ENCODE results near the gene NAP1L4. TPM values are rescaled to one million over a fixed set of nuclear protein-coding genes. Genes with fewer than 3 reads are reported as not detected.

Gene NAP1L4
- total RNA-seq, 1 experiment from 2014 or later = 116 TPM

DNA sequence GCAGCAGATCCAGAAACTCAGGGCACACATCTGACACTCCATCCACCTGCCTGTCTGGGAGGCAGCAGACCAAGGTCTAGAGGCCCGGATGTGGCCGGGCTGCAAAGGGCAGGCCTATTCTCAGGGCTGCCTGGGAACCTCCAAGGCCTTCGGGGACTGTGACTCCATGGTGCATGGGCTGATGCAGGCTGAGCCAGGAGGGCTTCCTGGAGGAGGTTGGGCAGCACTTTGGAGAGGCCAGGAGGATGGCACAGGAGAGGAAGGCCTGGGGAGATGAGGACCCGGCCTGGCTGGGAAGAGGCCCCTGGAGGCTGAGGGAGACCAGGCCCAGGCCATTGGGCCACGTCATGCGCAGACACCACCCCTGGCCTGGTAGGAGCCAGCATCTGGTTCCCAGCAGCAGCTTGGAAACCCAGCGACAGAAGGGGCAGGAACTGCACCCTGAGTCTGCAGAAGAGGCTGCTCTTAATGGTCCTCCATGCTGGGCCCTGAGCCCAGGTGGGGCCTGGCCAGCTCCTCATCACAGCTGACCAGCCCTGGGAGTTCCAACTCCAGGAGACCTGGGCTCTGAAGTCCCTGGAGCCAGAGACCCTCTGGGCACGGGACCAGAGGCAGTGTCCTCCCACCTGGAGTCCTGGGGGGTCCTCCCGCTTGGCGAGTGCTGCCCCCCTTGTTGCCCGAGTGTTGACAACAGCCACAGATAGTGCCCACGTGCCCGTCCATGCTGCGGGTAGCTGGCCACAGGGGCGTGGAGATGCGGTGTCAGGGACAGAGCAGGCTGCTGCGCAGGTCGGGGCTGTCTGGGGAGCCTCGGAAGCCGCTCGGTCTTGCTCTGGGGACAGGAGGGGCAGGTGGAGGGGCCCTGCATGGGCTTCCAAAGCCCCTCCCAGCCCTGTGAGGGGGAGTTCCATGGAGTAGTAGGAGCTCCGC is 68.4 kb downstream of the NAP1L4 start:
- DNase-seq (ENCODE audit: low spot score) = peak; percentile 30

DNA sequence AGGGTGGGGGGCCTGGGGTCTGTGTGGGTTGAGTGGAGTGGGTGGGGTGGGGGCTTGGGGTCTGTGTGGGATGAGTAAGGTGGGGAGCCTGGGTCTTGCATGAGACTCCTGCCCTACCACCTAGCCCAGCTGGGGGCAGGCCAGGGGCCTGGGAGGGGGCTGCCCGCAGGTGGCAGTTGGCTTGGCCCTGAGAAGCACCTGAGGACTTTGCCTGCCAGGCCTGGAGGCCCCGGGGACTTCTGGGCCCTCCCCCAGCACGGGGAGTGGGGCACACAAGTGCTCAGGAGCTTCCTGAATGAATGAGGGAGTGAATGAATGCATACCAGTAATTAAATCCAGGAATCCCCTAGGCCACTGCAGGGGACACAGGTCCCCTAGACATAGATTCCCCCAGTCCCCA is 69.5 kb downstream of the NAP1L4 start:
- DNase-seq (ENCODE audit: low spot score) = no peak

DNA sequence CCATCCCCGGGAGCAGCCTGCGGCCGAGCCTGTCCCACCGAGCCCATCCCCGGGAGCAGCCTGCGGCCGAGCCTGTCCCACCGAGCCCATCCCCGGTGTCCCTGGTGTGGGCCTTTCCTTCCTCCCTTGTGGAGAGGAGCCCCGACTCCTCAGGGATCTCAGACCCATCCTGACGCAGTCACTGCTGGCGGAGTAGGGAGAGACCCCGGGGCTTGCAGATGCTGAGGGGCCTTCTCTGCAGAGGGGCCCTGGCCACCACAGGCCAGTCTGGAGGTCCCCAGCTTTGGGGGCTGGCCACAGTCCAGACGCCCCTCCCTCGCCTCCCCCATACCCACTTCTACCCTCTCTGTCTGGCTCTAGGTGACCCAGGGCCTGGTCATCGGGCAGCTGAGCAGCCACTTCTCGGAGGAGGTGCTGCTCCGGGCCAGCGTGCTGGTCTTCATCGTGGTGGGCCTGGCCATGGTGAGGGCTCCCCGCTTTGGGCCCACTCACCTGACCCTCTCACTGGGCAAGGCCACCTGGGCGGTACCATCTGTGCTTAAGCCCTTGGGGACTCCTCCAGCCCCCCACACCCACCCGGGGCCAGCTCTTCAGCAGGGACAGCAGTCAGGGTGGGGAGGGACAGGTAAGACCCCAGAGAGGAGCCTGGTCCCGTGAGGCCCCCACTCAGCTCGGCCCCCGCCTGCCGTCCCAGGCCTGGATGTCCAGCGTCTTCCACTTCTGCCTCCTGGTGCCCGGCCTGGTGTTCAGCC is 70.2 kb downstream of the NAP1L4 start:
- DNase-seq (ENCODE audit: low spot score) = no peak

DNA sequence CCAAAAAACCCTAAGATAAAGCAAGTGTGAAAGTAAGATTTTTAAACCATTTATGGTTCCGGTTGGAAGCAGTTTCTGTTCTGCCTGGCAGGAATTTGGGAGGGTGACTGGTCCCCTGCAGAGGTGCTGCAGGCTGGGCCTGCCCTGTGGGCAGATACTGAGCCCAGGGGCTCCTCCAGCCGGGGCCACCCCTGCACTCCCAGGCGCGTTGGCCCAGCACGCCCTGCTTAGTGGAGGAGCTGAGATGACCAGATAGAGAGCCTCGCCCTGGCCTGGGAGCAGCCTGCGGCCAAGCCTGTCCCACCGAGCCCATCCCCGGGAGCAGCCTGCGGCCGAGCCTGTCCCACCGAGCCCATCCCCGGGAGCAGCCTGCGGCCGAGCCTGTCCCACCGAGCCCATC is 70.9 kb downstream of the NAP1L4 start:
- DNase-seq (ENCODE audit: low spot score) = no peak

DNA sequence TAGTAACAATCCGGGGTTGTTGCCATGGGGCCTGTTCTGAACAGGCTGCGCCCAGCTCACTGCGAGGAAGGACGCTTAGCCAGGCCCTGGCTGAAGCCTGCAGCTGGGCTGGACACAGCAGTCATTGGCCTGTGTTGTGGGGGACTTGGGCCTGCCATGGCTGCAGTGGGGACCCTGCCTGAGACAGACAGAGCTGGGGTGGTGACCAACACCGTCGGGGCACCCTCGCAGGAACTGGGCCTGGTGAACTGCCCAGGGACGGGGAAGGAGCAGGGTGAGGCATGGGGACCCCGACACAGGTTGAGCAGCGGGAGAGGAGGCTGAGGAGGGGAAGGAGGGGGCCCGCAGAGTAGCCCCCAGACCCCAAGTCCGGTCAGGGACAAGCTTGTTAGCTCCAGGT is 71.8 kb downstream of the NAP1L4 start:
- no peak for DNase-seq (ENCODE audit: low spot score)

DNA sequence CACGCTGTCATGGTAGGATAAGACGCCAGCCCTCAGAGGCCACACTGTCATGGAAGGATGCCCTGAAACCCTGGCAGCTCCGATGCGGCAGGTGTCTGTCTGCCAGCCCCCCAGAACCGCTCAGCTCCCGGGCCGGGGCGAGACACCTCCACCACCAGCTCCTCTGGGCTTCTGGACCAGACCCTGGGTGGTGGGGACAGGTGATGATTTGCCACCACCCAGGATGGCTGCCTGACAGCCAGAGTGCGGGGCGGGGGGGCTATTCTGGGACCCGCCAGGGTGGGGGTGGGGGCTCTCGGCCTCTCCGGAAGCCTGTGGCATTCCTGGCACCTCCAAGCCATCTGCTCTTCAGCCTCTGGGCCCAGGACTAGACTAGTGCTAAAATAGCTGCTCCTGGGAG is 72.3 kb downstream of the NAP1L4 start:
- no peak for DNase-seq (ENCODE audit: low spot score)

DNA sequence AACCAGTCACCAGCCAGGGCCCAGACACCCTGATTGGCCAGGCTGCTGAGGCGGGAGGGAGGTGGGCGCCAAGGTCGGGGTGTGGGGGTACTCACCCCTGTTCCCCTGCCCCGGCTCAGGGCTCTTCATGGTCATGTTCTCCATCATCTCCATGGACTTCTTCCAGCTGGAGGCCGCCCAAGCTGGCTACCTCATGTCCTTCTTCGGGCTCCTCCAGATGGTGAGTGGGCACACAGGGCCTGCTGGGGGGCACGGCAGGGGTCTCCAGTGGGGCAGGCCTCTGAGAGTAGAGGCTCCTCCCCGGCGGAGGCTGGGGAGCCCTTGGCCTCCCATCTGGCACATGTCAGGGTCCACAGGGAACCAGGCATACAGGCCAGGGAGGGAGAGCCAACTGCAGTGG is 72.9 kb downstream of the NAP1L4 start:
- DNase-seq (ENCODE audit: low spot score) = no peak

DNA sequence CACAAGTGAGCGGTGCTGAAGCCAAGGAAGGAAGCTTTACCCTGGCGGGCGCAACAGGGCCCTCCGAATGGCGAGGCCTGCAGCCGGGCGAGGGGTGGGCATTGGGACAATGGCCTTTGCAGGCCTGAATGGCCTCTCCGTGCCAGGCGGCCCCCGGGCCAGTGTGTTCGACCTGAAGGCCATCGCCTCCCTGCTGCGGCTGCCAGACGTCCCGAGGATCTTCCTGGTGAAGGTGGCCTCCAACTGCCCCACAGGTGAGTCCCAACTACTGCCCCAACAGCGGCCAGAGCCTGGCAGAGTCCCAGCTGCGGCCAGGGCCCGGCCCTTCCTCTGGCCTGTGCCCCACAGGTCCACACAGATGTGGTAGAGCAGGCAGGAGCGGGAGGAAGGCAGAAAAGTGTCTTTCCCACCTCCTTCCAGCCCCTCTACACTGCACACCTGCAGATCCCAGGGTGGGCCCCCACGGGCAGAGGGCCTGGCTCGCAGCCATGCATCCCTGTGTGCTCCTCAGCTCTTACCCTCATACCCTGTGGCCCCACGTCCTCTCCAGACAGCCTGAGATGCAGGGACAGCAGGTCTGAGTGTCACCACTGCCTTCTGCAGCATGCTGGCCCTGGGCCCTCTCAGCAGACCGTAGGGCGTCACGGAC is 74.2 kb downstream of the NAP1L4 start:
- no peak for DNase-seq (ENCODE audit: low spot score)

DNA sequence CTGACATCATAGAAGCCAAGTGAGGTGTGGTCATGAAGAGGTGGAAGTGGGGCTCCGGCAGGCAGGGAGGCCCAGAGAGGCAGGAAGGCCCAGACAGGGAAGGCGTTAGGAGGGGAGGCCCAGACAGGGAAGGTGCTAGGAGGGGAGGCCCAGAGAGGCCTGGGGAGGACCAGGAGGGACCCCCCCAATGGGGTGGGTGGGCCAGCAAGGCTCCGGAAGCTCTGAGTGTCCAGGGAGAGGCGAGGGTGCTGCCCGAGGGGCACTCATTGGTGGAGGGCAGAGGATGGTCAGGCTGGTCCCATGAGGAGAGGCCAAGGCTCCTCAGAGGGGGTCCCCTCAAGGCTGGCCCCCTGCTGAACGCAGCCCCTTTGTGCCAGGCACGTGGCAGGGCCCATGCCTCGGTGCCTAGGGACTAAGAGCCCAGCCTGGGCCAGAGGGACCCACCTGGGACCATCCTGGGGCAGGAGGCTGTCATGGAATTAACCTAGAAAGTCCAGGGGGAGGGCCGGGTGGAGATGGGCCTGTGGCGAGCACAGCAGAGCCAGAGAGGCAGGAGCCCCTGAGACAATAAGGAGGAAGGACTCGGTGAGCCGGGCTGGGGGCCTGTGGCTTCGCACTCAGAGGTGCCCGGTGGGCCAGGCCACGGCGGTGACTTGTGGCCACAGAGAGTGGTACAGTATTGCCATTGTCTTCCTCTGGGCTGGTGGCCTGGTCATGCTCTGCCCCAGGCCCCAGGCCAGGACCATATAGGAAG is 75.1 kb downstream of the NAP1L4 start:
- no peak for DNase-seq (ENCODE audit: low spot score)

DNA sequence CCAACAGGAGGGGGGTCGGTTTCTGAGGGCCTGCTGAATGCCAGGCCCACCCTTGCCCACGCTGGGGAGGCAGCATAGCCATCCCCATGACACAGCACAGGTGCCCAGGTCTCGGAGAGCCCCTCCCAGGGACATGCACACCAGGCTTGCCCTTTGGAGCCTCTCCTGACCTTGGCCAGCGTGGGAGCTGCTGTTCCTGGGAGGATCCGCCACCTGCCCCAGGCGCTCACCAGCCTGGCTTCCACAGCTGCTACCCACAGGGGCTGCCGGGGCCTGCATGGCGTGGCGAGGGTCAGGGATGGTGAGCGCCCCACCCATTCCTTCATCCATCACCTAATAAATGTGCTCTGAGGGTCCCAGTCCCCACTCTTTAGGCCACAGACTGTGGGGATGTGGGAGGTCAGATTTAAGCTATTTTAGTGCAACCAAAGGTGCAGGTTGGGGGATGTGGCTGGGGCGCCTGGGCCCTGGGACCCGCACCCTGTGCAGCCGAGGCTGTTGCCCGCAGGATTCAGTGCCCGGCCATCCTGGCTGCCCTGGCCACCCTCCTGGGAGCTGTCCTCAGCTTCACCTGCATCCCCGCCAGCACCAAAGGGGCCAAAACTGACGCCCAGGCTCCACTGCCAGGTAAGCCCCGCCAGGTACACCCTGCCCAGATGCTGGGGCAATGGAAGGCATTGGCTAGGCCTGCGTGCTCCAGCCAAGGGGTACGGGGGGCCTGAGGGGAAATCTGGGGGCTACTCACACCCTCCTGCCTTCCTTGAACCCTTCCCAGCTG is 75.8 kb downstream of the NAP1L4 start:
- DNase-seq (ENCODE audit: low spot score) = no peak

DNA sequence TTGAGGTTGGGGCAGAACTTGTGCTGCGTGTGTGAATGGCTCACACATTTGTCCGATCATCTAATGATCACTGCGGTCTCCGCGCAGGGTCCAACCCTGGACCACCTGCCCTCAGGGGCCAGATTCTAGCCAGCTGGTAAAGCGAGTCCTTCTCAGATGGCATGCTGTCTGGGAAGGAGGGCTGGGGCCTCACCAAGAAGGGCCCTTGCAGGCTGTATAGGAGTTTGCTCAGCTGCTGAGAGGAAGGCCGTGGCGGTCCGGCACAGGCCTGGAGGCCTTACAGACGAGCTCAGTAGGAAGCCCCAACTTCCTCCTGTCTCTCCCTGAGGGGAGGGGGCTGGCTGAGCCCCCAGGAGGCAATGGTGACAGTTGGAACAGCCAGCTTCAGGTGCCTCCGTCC is 76.7 kb downstream of the NAP1L4 start:
- no peak for DNase-seq (ENCODE audit: low spot score)

DNA sequence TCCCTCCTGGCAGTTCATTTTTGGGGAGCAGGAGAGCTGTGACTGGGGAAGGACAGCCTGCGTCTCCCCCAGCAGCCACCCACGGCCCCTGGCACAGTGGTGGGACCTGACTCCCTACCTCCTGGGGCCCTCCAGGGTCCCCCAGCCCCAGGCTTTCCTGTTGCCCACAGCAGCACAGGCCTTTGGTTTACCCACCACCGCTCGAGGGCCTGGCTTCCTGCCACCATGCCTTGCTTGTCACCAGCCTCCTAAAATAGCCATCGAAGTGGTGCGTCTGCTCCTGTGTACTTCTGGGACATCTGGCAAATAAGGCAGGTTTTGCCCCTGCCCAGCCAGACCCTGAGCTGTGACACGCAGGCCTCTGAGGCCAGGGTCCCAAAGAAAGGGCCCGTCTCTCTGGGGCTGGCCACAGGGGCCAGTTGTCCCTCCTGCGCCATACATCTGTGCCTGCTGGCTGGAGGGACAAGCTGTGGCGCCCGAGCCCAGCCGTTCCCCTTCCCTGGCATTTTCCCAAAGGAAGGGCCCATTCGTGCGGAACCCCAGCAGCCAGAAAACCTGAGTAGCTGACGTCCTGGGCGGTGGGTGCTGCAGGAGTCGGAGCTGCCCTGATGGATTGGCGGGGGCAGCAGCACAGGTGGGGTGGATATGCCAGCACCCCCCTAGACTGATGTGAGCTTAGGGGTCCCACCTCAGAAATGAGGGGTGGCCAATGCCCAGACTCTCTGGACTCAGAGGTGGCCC is 77.5 kb downstream of the NAP1L4 start:
- DNase-seq (ENCODE audit: low spot score) = no peak

DNA sequence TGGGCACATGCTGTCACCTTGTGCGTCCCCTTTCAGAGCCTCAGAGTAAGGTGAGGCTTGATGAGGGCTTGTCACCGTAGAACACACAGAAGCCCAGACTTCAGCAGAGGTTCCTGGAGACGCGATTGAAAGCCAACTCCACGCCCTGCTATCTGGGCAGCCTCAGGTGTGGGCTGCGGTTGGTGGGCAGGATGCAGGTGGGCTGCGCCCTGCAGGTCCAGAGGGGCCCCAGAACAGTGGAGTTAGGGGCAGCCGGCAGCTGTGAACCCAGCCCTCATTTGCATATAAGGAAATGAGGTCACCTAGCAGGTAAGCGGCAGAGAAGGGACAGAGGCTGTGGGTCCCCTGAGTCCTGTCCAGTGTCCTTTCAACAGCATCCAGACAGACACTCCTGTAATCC is 78.4 kb downstream of the NAP1L4 start:
- DNase-seq (ENCODE audit: low spot score) = no peak

DNA sequence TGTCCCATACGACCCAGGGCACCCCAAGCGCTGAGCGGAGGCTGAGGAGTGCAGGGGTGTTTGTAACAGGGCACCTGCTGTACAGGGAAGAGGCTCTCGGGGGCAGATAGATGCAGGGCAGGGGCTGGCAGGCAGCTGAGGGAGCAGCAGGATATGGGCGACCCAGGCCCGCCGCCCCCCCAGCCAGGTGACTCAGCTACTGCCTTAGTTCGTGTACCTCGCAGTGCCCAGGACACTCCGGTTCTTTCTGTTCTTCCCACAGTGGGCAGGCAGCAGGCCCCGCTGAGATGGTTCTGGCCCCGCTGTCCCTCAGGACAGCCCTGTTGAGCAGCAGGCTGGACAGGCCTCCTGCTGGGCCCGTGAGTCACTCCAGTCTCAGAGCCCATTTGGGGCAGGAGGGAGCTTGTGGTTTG is 79.1 kb downstream of the NAP1L4 start:
- peak; percentile 54 for DNase-seq (ENCODE audit: low spot score)

DNA sequence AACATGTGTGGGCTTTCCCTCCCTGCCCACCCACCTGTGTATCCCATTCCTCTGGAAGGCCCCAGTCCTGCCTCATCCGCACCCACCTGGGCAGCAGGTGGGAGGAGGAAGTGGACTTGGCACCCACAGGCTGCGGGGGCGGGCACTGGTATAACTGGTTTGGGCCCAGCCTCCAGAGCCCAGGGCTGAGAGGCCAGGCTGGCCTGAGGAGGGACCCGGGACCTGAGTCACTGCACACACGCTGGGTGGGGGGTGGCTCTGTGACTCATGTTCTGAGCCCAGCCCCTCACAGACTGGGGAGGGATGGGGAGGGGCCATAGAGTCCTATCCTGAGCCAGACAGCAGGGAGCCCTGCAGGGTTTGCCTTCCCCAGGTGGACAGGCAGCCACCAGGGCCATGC is 79.6 kb downstream of the NAP1L4 start:
- DNase-seq (ENCODE audit: low spot score) = peak; percentile 100

DNA sequence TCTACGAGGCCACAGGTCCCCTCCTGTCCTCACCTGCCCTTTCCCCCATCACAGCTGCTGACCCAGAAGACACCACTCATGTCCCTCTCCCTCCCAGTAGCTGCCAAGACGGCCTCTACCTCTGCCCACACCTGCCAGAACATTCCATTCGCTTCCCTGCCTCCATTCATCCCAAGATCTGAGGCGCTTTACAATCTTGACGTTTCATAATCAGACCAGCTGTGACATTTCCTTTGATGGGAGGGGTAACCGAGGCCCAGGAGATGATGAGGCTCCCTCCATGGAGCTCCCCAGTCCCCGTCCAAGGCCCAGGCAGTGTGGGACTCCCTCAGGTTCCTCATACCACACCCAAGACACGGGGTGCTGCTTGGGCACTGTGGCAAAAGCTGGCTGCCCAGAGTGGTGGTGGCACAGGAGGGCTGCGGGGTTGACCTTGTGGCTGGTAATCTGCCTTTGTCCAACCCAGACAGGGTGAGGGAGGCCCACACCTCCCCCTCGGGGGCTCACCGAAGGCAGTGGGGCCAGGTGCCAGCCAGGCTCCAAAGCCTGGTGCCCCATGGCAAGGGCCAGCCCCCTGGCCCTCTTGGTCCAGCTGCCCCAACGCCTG is 80.2 kb downstream of the NAP1L4 start:
- DNase-seq (ENCODE audit: low spot score) = peak; percentile 85

DNA sequence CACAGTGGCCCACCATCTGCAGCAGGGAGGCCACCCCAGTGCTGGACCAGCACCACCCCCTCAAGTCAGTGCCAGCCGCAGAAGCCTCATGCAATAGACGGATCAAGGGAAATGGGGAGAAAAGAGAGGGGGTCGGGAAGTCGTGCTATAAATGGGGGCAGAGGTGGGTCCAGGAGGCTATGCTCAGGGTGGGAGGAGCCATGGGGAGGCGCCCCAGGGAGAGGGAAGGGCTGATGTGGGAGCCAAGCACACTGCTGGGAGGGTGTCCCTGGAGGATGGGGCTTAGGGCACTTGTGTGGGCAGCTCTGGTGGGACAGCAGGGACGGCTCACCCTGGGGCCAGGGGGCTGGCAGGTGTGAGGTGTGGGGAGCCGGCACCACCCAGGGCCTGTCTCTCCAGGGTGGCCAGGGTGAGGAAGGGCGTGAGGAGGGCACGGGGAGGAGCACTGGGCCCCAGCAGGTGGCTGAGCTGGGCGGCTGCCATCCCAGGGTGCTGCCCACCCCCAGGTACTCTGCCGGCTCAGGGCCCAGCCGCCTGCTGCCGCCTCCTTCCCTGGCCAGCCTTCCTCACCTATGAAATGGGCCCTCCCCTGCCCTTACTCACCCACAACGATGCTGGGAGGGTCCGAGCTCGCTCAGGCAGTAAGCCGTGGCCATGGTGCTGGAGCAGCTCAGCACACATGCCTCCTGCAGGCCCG is 80.9 kb downstream of the NAP1L4 start:
- DNase-seq (ENCODE audit: low spot score) = peak; percentile 70

DNA sequence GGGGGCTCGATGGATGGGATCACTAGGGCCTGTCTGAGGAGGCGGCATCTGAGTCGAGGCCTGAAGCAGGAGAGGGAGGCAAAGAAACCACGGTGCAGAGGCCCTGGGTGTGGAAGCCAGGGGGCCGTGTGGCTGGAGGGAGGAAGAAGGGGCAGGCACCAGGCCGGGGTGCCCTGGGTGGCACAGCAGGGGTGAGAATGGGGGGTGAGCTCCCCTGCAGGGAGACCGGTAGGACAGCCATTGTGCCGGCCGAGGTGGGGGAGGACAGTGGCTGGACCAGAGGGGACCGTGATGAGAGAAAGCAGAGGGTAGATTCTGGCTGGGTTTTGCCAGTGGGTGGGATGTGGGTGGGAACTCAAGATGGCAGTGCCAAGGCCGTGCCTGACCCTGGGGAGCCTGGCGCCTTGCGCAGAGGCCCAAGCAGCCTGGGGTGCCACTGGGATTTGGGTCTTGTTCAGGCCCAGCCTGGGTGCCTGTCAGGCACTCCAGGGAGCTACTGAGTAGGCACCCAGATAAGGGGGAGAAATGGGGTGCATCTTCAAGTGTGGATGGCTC is 81.7 kb downstream of the NAP1L4 start:
- no peak for DNase-seq (ENCODE audit: low spot score)

All from HT-29 (cell line).